Gastrocnemius medialis (tissue), 4 donors: Measurements from ENCODE around the gene DCD. TPM values are rescaled to one million over a fixed set of nuclear protein-coding genes. Genes with fewer than 3 reads are reported as not detected.

Experiments
- ATAC-seq, 2 donors: fragments of 150-250 bp; one replicate each; pipeline ENCODE4 v1.9.1; 2016
- DNase-seq, 2 donors: peaks; one replicate each; pipeline ENCODE4 v3.0.0-alpha.2; 2019
- H3K27ac ChIP-seq, 4 donors: fragments of 200-600 bp; sonication (generic); 1 replicate in 1 of 4; 2 replicates in 3 of 4; pipeline ENCODE4 v1.5.1; 2016 to 2018; ENCODE audit warnings: mild to moderate bottlenecking in 2 of 4, moderate library complexity in 1 of 4
- H3K27me3 ChIP-seq, 3 donors: fragments of 200-600 bp; sonication (generic) in 2 of 3; 1 replicate in 1 of 3; 2 replicates in 2 of 3; pipeline versions ENCODE4 v1.5.1 to v1.6.0; 2016 to 2019; ENCODE audit warnings: mild to moderate bottlenecking in 1 of 3, moderate library complexity in 1 of 3
- H3K36me3 ChIP-seq, 2 donors: fragments of 200-600 bp; sonication (generic) in 1 of 2; one replicate each; pipeline ENCODE4 v1.5.1; 2017 to 2018
- H3K4me1 ChIP-seq, 2 donors: fragments of 200-600 bp; sonication (generic) in 1 of 2; one replicate each; pipeline ENCODE4 v1.5.1; 2016 to 2017; ENCODE audit warnings: mild to moderate bottlenecking in 2 of 2
- H3K4me3 ChIP-seq, 4 donors: fragments of 200-600 bp; sonication (generic) in 3 of 4; 1 replicate in 1 of 4; 2 replicates in 3 of 4; pipeline ENCODE4 v1.5.1; 2016 to 2019; ENCODE audit warnings: mild to moderate bottlenecking in 2 of 4
- H3K9me3 ChIP-seq, 3 donors: fragments of 200-600 bp; sonication (generic) in 2 of 3; 1 replicate in 1 of 3; 2 replicates in 2 of 3; pipeline ENCODE4 v1.5.1; 2016 to 2019
- POLR2A ChIP-seq, 2 donors: fragments of 450-650 bp; IDR thresholded peaks; one replicate each; pipeline ENCODE4 v1.6.1; 2017; ENCODE audit warnings: antibody characterized with exemption in 2 of 2, mild to moderate bottlenecking in 2 of 2, moderate library complexity in 2 of 2
- in situ Hi-C, 4 donors: fragments of 200-750 bp; cut with MboI; loops; one replicate each; pipeline versions ENCODE4 v1.15.0 to v1.8.0; 2017; ENCODE audit warnings: low sequenced_read_pairs in 4 of 4
- intact Hi-C: fragments of 100-400 bp; cut with DNase I; formaldehyde crosslinking; loops from one replicate; pipeline ENCODE4 v1.15.1; 2023; ENCODE audit warnings: low total_unique reads
- total RNA-seq, 4 donors: library from RNA; depleted of rRNA; stranded (reverse); fragments of >200 nt; gene quantifications; one replicate each; pipeline versions ENCODE4 v1.1.0 to v1.2.3, GENCODE V29; 2016
- TF ChIP-seq, protein P1 (sequence below), 5 experiments: fragments of 450-650 bp in 3 of 5; fragments of 200-600 bp in 2 of 5; sonication (generic) in 2 of 5; IDR thresholded peaks in 4 of 5; conservative IDR thresholded peaks in 1 of 5; 1 replicate in 4 of 5; 2 replicates in 1 of 5; pipeline ENCODE4 v1.5.1; 2016 to 2019; ENCODE audit warnings: antibody characterized with exemption in 5 of 5, mild to moderate bottlenecking in 3 of 5, moderate library complexity in 3 of 5

Gene DCD
- total RNA-seq, 4 donors from 2014 or later: not detected

DNA sequence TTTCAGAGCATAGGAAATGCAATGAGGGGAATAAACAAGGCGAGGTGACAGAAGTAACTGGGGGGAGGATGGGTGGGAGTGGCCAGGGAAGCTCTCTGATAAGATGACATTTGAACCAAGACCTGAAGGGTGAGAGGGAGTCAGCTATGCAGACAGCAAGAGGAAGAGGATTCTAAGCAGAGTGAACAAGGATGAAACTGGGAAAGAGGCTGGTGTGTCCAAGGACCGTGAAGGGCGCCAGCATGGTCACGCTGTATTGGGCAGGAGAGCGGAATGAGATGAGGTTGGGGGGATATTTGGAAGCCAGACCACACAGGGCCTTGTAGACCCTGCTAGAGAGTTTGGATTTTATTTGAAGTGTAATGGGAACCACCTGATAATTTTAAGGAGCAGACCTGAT lies 49.2 kb downstream of the DCD start:
- no peaks in the 10 kb centered on the region for H3K4me1 ChIP-seq
- no peaks in the 10 kb centered on the region for H3K27me3 ChIP-seq
- intact Hi-C loops: no loop called here
- H3K4me3 ChIP-seq: no peak overlapping the region
- no peak overlapping the region for H3K27ac ChIP-seq
- no peak for ATAC-seq
- no peaks in the 10 kb centered on the region for H3K36me3 ChIP-seq
- no peak for TF ChIP-seq POLR2A (IDR thresholded peaks at IDR 0.05)
- TF ChIP-seq, protein P1, sequence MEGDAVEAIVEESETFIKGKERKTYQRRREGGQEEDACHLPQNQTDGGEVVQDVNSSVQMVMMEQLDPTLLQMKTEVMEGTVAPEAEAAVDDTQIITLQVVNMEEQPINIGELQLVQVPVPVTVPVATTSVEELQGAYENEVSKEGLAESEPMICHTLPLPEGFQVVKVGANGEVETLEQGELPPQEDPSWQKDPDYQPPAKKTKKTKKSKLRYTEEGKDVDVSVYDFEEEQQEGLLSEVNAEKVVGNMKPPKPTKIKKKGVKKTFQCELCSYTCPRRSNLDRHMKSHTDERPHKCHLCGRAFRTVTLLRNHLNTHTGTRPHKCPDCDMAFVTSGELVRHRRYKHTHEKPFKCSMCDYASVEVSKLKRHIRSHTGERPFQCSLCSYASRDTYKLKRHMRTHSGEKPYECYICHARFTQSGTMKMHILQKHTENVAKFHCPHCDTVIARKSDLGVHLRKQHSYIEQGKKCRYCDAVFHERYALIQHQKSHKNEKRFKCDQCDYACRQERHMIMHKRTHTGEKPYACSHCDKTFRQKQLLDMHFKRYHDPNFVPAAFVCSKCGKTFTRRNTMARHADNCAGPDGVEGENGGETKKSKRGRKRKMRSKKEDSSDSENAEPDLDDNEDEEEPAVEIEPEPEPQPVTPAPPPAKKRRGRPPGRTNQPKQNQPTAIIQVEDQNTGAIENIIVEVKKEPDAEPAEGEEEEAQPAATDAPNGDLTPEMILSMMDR (IDR thresholded peaks at IDR 0.05 in 4 of 5, conservative IDR thresholded peaks at IDR 0.05 in 1 of 5): no peak
- H3K9me3 ChIP-seq: no peaks in the 10 kb centered on the region
- DNase-seq: no peak
- in situ Hi-C loops: loop anchor here (5.0 to 25.0 kb wide), 3 partner anchors 353 to 363 kb away; no protein-coding TSS in a partner anchor

GRCh38 chr12:54596526-54596946 lies 51.6 kb downstream of the DCD start:
- no peaks in the 10 kb centered on the region for H3K36me3 ChIP-seq
- peaks cover 0 to 1% of the 10 kb centered on the region in 2 donors for H3K4me1 ChIP-seq
- peak in 1 of 2 donors; percentile 48 for DNase-seq
- in situ Hi-C loops: loop anchor here (5.0 to 25.0 kb wide), 3 partner anchors 356 to 366 kb away; no protein-coding TSS in a partner anchor
- no peak for TF ChIP-seq POLR2A (IDR thresholded peaks at IDR 0.05)
- TF ChIP-seq, protein P1 (IDR thresholded peaks at IDR 0.05 in 4 of 5, conservative IDR thresholded peaks at IDR 0.05 in 1 of 5): peak; percentile 65 to 81 (median 70)
- H3K9me3 ChIP-seq: no peaks in the 10 kb centered on the region
- intact Hi-C loops: loop anchor here (1.0 kb wide), 1 partner anchor 17 kb away; no protein-coding TSS in a partner anchor
- no peak overlapping the region for H3K27ac ChIP-seq
- H3K27me3 ChIP-seq: no peaks in the 10 kb centered on the region
- peak; percentile 75 to 88 for ATAC-seq
- H3K4me3 ChIP-seq: no peak overlapping the region

DNA sequence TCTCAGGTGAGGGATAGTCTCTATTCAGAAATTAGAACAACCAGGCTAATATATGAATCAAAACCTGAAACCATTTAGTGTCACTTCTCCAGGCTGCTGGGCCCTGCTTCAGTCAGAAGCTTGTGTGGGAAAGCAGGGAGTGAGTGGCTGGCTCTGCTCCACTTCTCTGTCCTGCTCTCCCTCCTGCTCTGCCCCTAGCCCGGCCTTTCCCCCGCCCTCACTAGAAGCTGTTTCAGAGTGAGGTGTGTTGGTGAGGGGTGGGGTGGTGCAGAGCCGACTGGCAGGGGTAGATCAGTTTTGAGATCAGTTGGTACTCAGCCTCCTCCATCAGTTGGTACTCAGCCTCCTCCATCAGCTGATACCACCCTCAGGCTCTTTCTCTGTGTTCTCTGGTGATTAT lies 52.7 kb downstream of the DCD start:
- no peak overlapping the region for H3K27ac ChIP-seq
- ATAC-seq: no peak
- in situ Hi-C loops: loop anchor here (5.0 to 25.0 kb wide), 3 partner anchors 357 to 367 kb away; no protein-coding TSS in a partner anchor
- H3K4me3 ChIP-seq: no peak overlapping the region
- H3K4me1 ChIP-seq: peaks cover 0 to 5% of the 10 kb centered on the region in 2 donors
- H3K27me3 ChIP-seq: no peaks in the 10 kb centered on the region
- intact Hi-C loops: no loop called here
- no peak for DNase-seq
- no peak for TF ChIP-seq POLR2A (IDR thresholded peaks at IDR 0.05)
- TF ChIP-seq, protein P1 (IDR thresholded peaks at IDR 0.05 in 4 of 5, conservative IDR thresholded peaks at IDR 0.05 in 1 of 5): no peak
- H3K9me3 ChIP-seq: no peaks in the 10 kb centered on the region
- no peaks in the 10 kb centered on the region for H3K36me3 ChIP-seq

Other genes starting within 250 kb of the DCD start
- 10 to 100 TPM; 26.5 to 34.1 (median 30.9) TPM for gene ITGA5, start 229.1 kb downstream of the DCD start, total RNA-seq
- gene GTSF1, start 174.8 kb downstream of the DCD start, total RNA-seq: not detected
- gene NCKAP1L, start 150.6 kb downstream of the DCD start, total RNA-seq: 1 to 10 TPM in 3 of 4 donors, under 1 TPM in 1; 0.85 to 4.1 (median 3.9) TPM
- 1 to 10 TPM in 1 of 4 donors, under 1 TPM in 2, not detected in 1; 0.42 to 1.5 (median 0.63) TPM for gene PDE1B, start 98.8 kb downstream of the DCD start, total RNA-seq
- gene PPP1R1A, start 59.7 kb downstream of the DCD start, total RNA-seq: 100 to 1,000 TPM; 209 to 312 (median 235) TPM
- not detected for gene LACRT, start 13.5 kb downstream of the DCD start, total RNA-seq
- not detected for gene MUCL1, start 206.2 kb upstream of the DCD start, total RNA-seq